Fibroblast of the conjunctiva (primary cell): ENCODE results near the gene TEDC2.

Experiments used
- DNase-seq: peaks from one replicate; pipeline ENCODE4 v3.0.0-alpha.2; 2010; ENCODE audit warnings: low read depth

The TEDC2 gene

DNA sequence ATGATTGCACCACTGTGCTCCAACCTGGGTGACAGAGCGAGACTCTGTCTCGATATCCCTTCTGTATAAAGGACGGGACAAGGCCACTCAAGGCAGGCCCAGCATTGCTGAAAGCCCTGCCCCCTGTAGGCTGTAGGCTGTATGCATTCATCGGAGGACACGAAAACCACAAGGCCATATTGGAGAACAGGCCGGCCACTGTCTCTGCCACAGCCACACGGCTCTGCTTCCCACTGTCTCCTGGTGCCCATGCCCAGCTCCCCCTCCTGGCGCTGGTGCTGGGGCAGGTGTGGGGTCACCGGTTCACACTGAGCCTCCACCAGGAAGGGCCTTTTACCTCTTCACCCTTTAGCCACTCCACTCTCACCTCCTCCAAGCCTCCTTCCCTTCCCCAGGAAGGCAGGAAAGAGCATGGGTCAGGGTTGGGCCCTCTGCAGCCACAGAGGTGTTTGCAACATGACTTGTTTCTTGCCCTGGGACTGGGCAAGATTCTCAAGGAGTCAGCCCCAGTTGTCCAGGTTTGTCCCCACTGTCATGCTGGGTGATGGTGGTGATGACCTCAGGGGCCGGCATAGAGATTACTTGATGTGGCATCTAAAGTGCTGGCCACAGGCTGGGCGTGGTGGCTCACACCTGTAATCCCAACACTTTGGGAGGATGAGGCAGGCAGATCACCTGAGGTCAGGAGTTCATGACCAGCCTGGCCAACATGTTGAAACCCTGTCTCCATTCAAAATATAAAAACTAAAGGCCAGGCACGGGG lies 5.9 kb downstream of the TEDC2 start:
- DNase-seq = no peak

DNA sequence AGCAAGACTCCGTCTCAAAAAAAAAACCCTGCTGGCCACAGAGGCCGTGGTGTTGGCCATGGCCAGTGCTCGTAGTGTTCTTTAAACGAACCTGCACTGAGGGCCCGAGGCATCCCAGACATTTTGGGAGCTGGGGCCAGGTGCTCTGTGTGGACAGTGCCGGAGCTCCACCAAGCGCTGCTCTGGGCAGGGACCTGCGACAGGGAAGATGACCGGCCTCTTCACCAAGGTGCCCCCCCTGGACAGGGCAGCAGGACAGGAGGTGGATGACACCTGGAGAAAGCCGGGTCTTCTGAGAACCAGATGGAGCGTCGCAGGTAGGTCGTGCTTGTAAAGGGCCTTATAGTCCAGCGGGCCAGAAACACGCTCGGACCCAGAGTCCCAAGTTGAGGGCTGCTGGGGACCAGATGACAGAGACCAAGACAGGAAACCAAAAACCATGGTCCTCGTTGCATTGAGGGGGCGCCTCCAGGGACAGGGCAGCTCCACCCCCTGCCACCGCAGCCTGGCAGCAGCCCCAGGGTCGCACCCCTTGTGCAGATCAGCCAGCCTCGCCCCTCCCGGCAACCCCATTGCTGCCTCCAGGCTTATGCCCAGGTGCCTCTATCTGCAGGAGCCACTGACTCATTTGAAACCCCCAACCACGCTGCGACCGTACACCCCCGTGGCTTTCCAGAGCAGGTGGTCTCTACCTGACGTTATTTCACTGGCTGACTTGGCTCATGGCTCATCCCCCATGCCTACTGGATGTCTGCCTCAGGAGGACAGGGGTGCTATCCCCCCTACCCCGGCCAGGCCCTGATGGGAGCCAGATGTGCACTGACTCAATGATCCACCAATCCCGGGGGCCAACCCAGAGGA lies 7.0 kb downstream of the TEDC2 start:
- DNase-seq = no peak

DNA sequence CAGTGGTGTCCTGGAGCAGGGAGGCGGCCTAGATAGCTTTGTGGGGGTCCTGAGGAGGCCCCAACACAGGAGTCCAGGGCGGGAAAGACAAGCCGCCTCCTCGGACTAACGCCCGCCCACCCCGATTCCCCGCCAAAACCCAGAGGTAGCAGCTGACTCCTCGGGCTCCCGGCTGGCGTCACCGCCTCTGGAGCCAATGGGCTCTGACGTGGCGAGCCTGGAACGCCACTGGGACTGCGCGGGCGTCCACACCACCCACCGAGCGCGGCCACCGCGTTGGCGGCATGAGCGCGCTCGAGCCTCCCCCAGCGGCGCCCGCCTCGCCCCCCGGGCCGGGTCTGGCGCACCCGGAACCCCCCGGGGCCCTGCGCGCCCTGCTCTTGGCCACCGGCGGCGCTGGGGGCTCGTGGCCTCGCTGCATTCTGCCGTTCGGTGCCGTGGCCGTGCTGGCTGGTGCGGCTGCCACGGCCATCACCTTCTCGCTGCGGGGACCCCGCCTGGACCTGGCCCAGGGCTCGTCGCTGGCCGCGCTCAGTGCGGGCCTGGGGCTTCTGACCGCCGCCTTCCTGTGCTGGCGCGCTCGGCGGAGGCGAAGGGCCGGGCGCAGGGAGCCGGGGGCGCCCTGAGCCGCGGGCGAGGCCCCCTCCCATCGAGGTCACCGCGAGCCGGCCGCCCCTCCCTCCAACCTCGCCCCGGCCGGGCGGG lies 7.8 kb downstream of the TEDC2 start:
- DNase-seq = peak; percentile 17

DNA sequence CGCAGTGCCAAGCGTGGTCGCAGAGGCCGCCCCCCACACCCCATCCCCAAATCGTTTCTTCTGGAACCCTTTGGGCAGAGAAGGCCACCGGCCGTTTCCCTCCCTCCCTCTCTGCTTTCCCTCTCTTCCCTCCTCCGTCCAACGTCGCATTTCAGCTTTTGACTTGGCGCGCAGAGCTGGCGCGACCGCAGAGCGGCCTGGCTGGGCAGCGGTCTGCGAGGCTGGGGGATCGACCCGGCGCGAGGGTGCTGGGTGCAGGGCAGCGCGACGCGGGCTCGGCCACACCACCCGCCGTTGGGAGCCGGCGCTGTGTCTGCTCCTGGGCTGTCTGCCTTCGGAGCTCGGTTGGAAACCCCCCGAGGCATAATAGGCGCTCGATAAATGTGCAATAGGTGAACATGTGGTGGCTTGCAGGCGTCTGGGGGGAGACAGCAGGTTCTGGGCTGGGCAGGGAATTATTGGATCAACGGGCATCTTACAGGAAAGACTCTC lies 8.4 kb downstream of the TEDC2 start:
- DNase-seq = no peak

DNA sequence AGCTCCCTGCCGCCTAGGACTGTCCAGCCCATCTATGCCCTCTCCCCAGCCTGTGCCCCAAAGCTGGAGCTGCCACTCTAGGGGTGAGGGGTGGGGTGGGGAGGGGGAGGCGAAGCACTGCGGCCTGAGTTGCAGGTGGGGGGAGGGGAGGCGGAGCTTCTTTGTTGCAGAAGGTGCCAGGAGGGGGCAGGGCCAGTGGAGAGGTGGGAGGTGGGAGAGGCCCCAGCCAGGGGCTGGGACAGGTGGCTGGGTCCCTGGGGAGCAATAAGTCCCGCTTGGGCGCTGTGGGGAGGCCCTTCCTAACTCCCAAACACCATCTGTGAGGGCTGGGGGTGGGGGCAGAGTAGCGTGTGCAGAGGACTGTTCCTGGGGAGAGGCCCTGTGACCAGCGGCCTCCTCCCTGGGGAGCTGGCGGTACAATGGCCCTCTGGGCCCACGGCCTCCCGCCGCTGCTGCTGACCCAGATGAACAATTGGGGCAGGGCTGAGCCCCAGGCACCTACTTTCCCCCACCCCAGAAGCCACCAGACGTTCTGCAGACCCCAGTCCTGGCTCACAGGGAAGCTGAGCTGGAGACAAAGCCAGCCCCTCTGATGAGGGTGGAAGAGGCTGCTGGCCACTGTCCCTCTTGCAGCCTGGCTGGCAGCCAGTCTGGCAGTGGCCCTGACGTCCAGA lies 9.0 kb downstream of the TEDC2 start:
- DNase-seq = no peak

DNA sequence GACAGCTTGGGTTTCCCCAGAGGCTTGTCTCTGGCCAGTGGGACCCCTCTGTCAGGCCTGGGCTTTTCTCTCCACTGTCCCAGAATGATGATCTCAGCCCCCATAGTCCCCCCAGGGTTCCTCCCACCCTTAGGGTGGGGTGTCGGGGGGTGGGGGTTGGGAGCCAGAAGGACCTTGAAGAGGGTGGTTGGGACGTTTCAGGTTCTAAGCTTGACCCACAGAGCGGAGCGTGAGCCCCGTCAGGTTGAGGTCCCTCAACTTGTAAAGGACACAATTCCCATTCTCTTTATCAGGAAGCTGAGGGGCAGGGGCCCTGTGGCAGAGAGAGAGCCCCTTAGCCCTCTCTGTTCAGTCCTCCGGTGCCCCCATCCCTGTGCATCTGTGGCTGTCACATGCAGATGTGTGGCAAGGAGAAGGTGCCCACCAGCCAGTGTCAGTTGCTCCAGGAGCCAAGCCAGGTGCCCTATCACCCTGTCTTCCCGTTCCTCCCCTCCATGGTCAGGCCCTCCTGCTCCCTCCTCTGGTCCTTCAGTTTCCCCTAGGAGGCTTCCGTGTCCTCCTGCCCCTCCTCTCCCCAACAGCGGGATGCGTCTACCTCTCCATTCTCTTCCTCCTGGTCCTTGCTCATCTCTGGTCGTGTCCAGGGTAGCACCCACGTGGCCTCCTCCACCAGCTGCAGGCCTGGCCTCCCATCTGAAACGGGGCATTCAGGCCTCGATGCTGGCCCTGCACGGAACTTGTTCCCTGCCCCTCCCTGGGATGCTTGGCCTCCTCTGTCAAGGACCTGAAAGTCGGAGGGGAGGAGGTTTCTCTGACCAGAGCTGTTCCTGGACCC lies 9.7 kb downstream of the TEDC2 start:
- DNase-seq = no peak

DNA sequence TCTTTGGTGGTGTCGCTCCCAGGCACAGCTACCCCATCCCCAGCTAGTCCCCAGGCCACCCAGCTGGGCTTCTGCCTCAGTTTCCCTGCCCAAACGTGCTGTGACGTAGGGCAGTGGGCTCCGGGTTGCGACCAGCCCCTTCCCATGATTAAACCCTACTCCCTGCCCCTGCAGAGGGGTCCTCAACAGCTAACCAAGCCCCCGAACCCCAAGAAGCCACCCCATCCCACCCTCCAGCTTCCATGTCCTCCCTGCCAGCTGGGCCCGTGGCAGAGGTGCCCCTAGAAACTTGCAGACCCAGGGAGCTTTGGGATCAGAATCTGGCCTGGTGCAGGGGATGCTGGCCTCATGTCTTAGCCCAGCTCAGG lies 10.3 kb downstream of the TEDC2 start:
- no peak for DNase-seq

DNA sequence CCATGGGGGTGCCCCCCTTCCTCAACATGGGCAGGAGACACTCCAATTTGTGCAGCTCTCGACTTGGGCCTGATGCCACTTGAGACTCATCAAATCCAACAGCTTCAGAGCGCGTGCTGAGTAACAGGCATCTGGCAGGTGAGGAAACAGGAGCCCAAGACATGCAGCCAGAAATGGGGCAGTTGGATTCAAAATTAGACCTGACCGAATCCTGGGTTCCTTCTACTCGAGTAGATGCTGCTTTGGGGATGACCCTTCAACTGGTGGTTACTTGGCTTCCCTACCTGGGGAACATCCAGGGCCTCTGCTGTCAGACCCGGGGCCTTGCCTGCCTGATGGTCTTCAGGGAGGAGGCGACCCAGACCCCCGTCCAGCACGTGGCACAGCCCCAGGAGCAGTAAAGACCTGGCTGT lies 10.7 kb downstream of the TEDC2 start:
- DNase-seq = no peak

DNA sequence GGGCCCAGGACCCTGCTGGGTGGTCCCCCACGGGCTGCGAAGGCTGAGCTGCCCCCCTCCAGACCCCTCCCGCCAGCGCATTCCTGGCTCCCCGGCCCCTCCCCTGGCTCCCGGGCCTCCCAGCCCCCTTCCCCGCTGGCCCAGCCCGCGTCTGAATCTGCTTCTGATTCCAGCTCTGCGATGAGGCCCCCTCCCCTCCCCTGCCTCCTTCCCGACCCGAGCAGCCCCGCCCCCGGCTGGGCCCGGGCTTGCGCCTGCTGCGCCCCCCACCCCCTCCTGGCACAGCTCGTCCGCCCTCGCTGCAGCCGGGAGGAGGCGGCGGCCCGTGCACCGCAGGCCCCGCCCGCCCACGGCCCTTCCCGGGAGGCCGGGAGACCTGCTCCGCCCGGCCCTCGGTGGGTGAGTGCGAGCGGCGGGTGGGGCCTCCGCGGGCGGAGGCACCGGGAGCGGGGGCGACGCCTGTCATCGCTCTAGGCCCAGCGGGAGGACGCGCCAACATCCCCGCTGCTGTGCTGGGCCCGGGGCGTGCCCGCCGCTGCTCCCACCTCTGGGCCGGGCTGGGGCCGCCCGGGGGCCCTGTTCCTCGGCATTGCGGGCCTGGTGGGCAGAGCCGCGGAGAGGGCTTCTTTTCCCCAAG lies 11.2 kb downstream of the TEDC2 start, which contains the start of gene NTN3:
Gene NTN3, plus strand, starts transcription at position 282 of the 637 bp plus-strand sequence. CDS start 405 bp downstream, outside the sequence.
- DNase-seq = no peak

DNA sequence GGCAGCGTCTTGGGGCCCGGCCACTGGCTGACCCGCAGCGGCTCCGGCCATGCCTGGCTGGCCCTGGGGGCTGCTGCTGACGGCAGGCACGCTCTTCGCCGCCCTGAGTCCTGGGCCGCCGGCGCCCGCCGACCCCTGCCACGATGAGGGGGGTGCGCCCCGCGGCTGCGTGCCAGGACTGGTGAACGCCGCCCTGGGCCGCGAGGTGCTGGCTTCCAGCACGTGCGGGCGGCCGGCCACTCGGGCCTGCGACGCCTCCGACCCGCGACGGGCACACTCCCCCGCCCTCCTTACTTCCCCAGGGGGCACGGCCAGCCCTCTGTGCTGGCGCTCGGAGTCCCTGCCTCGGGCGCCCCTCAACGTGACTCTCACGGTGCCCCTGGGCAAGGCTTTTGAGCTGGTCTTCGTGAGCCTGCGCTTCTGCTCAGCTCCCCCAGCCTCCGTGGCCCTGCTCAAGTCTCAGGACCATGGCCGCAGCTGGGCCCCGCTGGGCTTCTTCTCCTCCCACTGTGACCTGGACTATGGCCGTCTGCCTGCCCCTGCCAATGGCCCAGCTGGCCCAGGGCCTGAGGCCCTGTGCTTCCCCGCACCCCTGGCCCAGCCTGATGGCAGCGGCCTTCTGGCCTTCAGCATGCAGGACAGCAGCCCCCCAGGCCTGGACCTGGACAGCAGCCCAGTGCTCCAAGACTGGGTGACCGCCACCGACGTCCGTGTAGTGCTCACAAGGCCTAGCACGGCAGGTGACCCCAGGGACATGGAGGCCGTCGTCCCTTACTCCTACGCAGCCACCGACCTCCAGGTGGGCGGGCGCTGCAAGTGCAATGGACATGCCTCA lies 12.0 kb downstream of the TEDC2 start:
- no peak for DNase-seq

DNA sequence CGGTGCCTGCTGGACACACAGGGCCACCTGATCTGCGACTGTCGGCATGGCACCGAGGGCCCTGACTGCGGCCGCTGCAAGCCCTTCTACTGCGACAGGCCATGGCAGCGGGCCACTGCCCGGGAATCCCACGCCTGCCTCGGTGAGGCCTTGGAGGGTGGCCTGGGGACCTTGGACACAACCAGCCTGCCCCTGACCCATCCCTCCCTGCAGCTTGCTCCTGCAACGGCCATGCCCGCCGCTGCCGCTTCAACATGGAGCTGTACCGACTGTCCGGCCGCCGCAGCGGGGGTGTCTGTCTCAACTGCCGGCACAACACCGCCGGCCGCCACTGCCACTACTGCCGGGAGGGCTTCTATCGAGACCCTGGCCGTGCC lies 12.6 kb downstream of the TEDC2 start:
- DNase-seq = no peak

DNA sequence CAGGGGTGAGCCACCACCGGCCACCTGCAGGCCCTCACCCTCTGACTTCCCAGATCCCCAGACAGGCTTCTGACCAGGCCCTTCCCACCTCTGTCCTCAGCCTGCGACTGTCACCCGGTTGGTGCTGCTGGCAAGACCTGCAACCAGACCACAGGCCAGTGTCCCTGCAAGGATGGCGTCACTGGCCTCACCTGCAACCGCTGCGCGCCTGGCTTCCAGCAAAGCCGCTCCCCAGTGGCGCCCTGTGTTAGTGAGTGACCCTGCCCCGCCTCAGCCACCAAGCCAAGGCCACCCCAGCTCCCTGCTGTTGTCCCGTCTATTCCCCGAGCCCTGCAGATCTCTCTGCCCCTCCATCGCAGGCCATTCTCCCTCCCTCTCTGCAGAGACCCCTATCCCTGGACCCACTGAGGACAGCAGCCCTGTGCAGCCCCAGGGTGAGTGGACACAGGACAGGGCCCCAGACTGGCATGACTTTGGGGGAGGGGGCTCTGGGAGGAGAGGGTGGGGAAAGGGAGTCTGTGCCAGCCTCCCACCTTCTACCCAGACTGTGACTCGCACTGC lies 13.1 kb downstream of the TEDC2 start:
- DNase-seq = no peak

DNA sequence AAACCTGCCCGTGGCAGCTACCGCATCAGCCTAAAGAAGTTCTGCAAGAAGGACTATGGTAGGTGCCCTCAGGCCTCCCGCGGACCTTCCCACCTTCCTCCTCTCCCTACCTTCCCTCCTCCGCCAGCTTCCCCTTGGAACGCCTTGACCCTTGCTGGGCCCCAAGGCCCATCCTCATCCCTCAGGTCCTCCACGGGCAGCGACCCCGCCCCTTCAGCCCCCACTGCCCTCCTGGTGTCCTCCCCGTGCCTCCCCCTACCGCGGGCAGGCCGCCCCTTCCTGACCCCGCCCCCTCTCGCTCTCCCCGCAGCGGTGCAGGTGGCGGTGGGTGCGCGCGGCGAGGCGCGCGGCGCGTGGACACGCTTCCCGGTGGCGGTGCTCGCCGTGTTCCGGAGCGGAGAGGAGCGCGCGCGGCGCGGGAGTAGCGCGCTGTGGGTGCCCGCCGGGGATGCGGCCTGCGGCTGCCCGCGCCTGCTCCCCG lies 13.6 kb downstream of the TEDC2 start:
- no peak for DNase-seq

DNA sequence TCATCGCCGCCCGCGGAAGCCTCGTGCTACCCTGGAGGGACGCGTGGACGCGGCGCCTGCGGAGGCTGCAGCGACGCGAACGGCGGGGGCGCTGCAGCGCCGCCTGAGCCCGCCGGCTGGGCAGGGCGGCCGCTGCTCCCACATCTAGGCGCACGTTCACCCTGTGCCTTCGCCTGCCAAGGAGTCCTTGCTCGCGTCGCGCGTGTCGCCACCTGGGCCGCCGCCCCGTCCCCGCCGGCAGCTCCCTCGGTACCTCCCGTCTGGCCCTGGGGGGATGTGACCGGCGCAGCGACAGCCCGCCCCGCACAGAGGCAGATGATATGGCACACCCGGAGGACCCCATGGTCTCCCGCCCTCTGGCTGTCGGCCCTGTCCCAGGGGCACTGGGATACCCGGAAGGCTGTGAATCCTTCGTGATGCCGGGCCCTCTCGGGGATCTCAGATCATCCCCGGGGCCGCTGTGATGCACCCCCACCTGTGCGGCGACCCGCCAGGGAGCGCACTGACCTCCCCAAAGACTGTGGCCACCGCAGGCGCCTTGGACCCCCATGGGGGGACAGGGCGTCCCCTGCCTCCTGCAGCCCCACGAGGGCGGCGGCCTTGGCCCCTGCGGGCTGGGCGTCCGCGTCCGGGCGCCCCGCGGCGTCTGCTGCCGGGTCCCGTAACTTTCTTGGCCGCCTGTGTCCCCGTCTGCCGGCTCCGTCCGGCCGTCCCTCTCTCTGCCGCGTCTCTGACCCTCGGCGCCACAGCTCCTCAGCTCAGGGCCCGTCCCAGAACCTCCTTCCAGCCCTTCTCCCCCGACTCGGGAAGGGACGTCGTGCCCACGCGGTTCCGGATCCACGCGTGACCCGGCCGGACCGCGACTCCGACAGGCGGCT lies 14.3 kb downstream of the TEDC2 start:
- DNase-seq = no peak

DNA sequence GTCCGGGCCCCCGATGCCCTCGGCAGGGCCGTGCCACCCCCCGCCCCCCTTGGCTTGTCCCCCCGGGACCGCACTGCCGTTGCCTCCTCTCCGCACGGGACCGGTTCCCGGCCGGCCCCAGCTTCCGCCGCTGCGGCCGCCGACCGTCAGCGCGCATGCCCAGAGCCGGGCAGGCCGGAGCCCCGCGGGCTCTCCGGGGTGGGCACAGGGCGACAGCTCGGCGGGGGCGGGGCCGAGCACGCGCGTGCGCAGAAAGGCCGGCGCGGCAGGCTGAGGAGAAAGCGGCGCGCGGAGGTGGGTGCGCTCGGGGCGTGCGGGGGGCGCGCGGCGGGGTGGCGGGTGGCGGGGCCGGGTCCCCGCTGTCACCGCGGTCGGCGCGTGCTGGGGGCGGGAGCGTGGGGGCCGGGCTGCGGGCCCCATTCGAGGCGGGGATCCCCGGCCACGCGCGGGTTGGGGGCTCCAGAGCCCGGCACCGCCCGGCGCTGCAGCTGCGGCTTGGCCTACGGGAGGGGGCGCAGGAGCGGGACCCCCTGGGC lies 15.0 kb downstream of the TEDC2 start, which contains the start of gene TBC1D24:
Gene TBC1D24, plus strand, starts transcription at position 251 of the 536 bp plus-strand sequence. CDS start 21,022 bp downstream, outside the sequence.
- peak; percentile 67 for DNase-seq

DNA sequence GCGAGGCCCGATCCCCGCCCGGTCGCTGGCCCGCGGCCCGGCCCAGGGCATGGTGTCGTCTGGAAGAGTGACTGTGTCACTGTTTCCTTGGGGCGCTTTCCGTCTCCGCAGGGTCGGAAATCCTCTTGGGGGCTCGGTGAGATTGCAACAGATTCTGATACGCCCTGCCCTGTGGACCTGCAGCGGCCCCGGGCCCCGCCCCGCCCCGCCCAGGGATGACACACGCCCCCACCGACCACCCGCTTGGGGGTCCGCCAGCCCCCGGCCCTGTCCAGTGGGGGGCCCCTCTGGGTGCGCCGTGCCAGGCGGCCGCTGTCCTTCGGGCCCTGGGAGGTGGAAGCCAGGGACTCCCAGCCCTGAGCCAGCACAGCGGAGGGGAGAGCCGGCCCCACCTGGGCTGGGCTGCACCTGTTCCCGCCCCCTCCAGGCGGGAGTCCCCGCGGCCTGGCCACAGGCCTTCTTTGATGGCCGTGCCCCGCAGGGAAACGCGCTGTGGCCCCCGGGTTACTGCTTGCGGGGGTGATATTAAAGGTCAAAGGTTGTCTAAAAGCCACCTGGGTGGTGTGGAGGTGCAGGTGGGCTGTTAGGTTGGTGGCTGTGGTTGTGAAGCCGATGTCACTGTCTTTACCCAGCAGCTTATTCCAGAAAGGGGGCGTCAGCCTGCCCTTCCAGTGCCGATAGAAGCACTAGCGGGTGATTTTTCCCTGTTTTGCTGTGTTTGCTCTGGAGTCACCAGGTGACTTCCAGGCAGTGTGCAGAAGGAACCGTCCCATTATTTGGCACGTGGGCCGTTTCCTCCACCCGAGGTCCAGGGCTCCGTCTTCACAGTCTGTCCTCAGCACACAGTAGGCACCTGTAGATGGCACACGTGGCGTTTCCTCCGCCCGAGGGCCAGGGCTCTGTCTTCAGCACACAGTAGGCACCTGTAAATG lies 15.8 kb downstream of the TEDC2 start:
- DNase-seq = no peak

DNA sequence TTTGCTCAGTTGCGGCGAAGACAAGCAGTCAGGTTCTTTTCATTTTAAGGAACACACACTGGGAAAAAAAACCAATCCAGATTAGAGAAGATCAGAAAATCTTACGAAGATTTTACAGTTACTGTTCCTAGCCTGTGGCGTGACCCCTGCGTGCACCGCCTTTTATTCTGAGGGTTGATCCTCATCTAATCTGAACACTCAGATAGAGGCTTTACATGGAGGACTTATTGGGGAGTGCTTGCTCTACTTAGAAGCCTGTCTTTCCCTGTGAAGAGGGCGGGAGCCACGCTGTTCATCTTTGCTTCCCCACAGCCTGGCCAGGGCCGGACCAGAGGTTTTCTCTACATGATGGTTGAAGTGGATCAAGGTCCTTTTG lies 16.4 kb downstream of the TEDC2 start:
- no peak for DNase-seq
